Activated B cell treated with CpG ODN at 0.5 μM for 24 hours (primary cell): ENCODE measurements around the gene GALNT15. TPM values are rescaled to one million over a fixed set of nuclear protein-coding genes. Genes with fewer than 3 reads are reported as not detected.

Source experiments
- ATAC-seq: fragments of 200-7000 bp; cut with Tn5 transposase; one replicate; pipeline ENCODE4 v1.10.0; 2021; ENCODE audit warnings: low read depth, mild to moderate bottlenecking, moderate library complexity
- CTCF ChIA-PET: fragments of 350-600 bp; sonication (Branson Sonifier 250); formaldehyde crosslinking; loops from one replicate; lab custom pipeline; 2021; ENCODE audit warnings: antibody characterized with exemption; lab: Charles Lee
- POLR2A ChIA-PET: fragments of 350-600 bp; sonication (Branson Sonifier 250); formaldehyde crosslinking; loops from one replicate; lab custom pipeline; 2021; ENCODE audit warnings: antibody characterized with exemption; lab: Charles Lee
- DNase-seq: peaks from one replicate; pipeline ENCODE4 v3.0.0; 2022
- H3K27ac Mint-ChIP-seq: one replicate; pipeline ENCODE4 v1.8.0; 2020; ENCODE audit warnings: mixed read lengths
- H3K27me3 Mint-ChIP-seq: one replicate; pipeline ENCODE4 v1.8.0; 2021; ENCODE audit warnings: mixed read lengths
- H3K36me3 Mint-ChIP-seq: one replicate; pipeline ENCODE4 v1.8.0; 2021; ENCODE audit warnings: low read depth, mixed read lengths
- H3K4me1 Mint-ChIP-seq: one replicate; pipeline ENCODE4 v1.8.0; 2021; ENCODE audit warnings: mixed read lengths
- H3K4me3 Mint-ChIP-seq: one replicate; pipeline ENCODE4 v1.8.0; 2020; ENCODE audit warnings: mild to moderate bottlenecking, mixed read lengths
- H3K9me3 Mint-ChIP-seq: one replicate; pipeline ENCODE4 v1.8.0; 2020; ENCODE audit warnings: mixed read lengths
- CTCF ChIP-seq: fragments of 200-600 bp; IDR thresholded peaks from one replicate; pipeline ENCODE4 v1.8.0; 2022; ENCODE audit warnings: antibody characterized with exemption, mild to moderate bottlenecking
- intact Hi-C: fragments of 100-400 bp; cut with micrococcal nuclease; formaldehyde crosslinking; loops from one replicate; pipeline ENCODE4 v1.15.1; 2024
- total RNA-seq: library from RNA; stranded (reverse); gene quantifications from 2 replicates; pipeline ENCODE4 v1.2.3, GENCODE V29; 2022

The GALNT15 gene
- total RNA-seq, 1 donor from 2014 or later = not detected

GRCh38 chr3:16280671-16281070 is 106.2 kb downstream of the GALNT15 start:
- CTCF ChIA-PET = no interaction called here
- ATAC-seq (no peak), DNase-seq (no peak)
- POLR2A ChIA-PET = no interaction called here
- H3K4me1 Mint-ChIP-seq = no peaks in the 10 kb centered on the region
- no peak overlapping the region for H3K4me3 Mint-ChIP-seq
- H3K9me3 Mint-ChIP-seq = no peaks in the 10 kb centered on the region
- H3K27me3 Mint-ChIP-seq = no peaks in the 10 kb centered on the region
- H3K36me3 Mint-ChIP-seq = peaks cover 31% of the 10 kb centered on the region
- intact Hi-C loops = no loop called here
- TF ChIP-seq CTCF = no peak
- H3K27ac Mint-ChIP-seq = no peak overlapping the region

Other genes starting within 250 kb of the GALNT15 start
- 13.4 and 14.7 TPM in 2 replicates for gene DPH3, start 90.3 kb downstream of the GALNT15 start, total RNA-seq
- gene OXNAD1, start 90.5 kb downstream of the GALNT15 start, total RNA-seq = 5.5 and 8.7 TPM in 2 replicates